Lower lobe of right lung (tissue), 2 donors: Measurements from ENCODE around the gene PNCK. TPM values are rescaled to one million over a fixed set of nuclear protein-coding genes. Genes with fewer than 3 reads are reported as not detected.

Experiments
- ATAC-seq, 2 donors: fragments of 200-7000 bp; cut with Tn5 transposase; one replicate each; pipeline ENCODE4 v1.9.1; 2020 to 2022; ENCODE audit warnings: mild to moderate bottlenecking in 2 of 2, moderate library complexity in 2 of 2
- DNase-seq: peaks from one replicate; pipeline ENCODE4 v3.0.0-alpha.2; 2020
- H3K27ac ChIP-seq: fragments of 200-600 bp; one replicate; pipeline ENCODE4 v1.8.0; 2022
- H3K27me3 ChIP-seq: fragments of 200-600 bp; one replicate; pipeline ENCODE4 v1.8.0; 2022; ENCODE audit warnings: low read depth
- H3K36me3 ChIP-seq: fragments of 200-600 bp; one replicate; pipeline ENCODE4 v1.8.0; 2022; ENCODE audit warnings: mild to moderate bottlenecking
- H3K4me1 ChIP-seq: fragments of 200-600 bp; one replicate; pipeline ENCODE4 v1.8.0; 2022
- H3K4me3 ChIP-seq: fragments of 200-600 bp; one replicate; pipeline ENCODE4 v1.8.0; 2022; ENCODE audit warnings: mild to moderate bottlenecking
- H3K9me3 ChIP-seq: fragments of 200-600 bp; one replicate; pipeline ENCODE4 v1.8.0; 2022
- CTCF ChIP-seq: fragments of 200-600 bp; IDR thresholded peaks from one replicate; pipeline ENCODE4 v1.8.0; 2022; ENCODE audit warnings: antibody characterized with exemption, mild to moderate bottlenecking
- intact Hi-C: fragments of 100-400 bp; cut with DNase I; formaldehyde crosslinking; loops from one replicate; pipeline ENCODE4 v1.11.0; 2022
- total RNA-seq: library from RNA; stranded (reverse); fragmentation: NEBNext Ultra II Directional; extraction: Animal tissue kit (Norgen Biotek cat#: 25700); gene quantifications from one replicate; pipeline ENCODE4 v1.2.1, GENCODE V29; 2021
- donor health status: DM: no; HTN: yes; CAD: no; lungs with severe emphysema.

Gene PNCK
- total RNA-seq, 1 donor from 2014 or later, result not detected

GRCh38 chrX:153690466-153690865 is 16.9 kb upstream of the PNCK start:
- H3K9me3 ChIP-seq, result no peaks in the 10 kb centered on the region
- H3K27me3 ChIP-seq, result no peaks in the 10 kb centered on the region
- TF ChIP-seq CTCF, result no peak
- ATAC-seq, result no peak
- DNase-seq, result no peak
- no peak overlapping the region for H3K27ac ChIP-seq
- H3K4me1 ChIP-seq, result no peaks in the 10 kb centered on the region
- intact Hi-C loops, result no loop called here
- H3K4me3 ChIP-seq, result no peak overlapping the region
- H3K36me3 ChIP-seq, result no peaks in the 10 kb centered on the region

GRCh38 chrX:153689654-153690465 is 16.2 kb upstream of the PNCK start:
- no peak for TF ChIP-seq CTCF
- Histone ChIP-seq H3K27me3 (no peaks in the 10 kb centered on the region), H3K9me3 (no peaks in the 10 kb centered on the region), H3K4me1 (no peaks in the 10 kb centered on the region), H3K4me3 (no peak overlapping the region), H3K27ac (no peak overlapping the region), H3K36me3 (no peaks in the 10 kb centered on the region)
- no peak for DNase-seq
- intact Hi-C loops, result no loop called here
- ATAC-seq, result no peak

GRCh38 chrX:153688911-153689590 is 15.4 kb upstream of the PNCK start:
- ATAC-seq, result no peak
- no peak for DNase-seq
- H3K27me3 ChIP-seq, result no peaks in the 10 kb centered on the region
- no peaks in the 10 kb centered on the region for H3K9me3 ChIP-seq
- peak overlapping the region; percentile 23 for H3K4me3 ChIP-seq
- H3K27ac ChIP-seq, result no peak overlapping the region
- intact Hi-C loops, result no loop called here
- H3K36me3 ChIP-seq, result no peaks in the 10 kb centered on the region
- H3K4me1 ChIP-seq, result no peaks in the 10 kb centered on the region
- no peak for TF ChIP-seq CTCF

GRCh38 chrX:153688506-153688905 is 14.9 kb upstream of the PNCK start:
- Histone ChIP-seq H3K4me1 (no peaks in the 10 kb centered on the region), H3K36me3 (no peaks in the 10 kb centered on the region), H3K27me3 (no peaks in the 10 kb centered on the region), H3K4me3 (peak overlapping the region; percentile 23), H3K9me3 (no peaks in the 10 kb centered on the region), H3K27ac (no peak overlapping the region)
- no peak for TF ChIP-seq CTCF
- intact Hi-C loops, result no loop called here
- DNase-seq (no peak), ATAC-seq (no peak)

- intact Hi-C loops, result no loop called here
- no peaks in the 10 kb centered on the region for H3K27me3 ChIP-seq
Observed at GRCh38 chrX:153688071-153688470, 14.5 kb upstream of the PNCK start.

More at GRCh38 chrX:153688071-153688470, 14.5 kb upstream of the PNCK start:
- H3K9me3 ChIP-seq, result no peaks in the 10 kb centered on the region
- H3K36me3 ChIP-seq, result no peaks in the 10 kb centered on the region
- no peak for TF ChIP-seq CTCF
- no peak for DNase-seq
- H3K4me3 ChIP-seq, result no peak overlapping the region
- H3K27ac ChIP-seq, result no peak overlapping the region
- no peak for ATAC-seq
- no peaks in the 10 kb centered on the region for H3K4me1 ChIP-seq
